GM12878 (cell line): ENCODE measurements around the gene RPL7L1. TPM values are rescaled to one million over a fixed set of nuclear protein-coding genes. Genes with fewer than 3 reads are reported as not detected.
A peak's percentile ranks its signal among the peaks of the same experiment; 100 is the strongest.

Experiments
- ATAC-seq: fragments of 200-7000 bp; cut with Tn5 transposase; 3 replicates; pipeline ENCODE4 v1.9.1; 2020; ENCODE audit warnings: mild to moderate bottlenecking, moderate library complexity
- BruUV-seq: library from RNA; stranded (reverse); fragments of 400-500 nt; replicated peaks from 2 replicates; lab custom pipeline; 2021; lab: Mats Ljungman, UMichigan
- CTCF ChIA-PET: fragments of 300-600 bp; sonication (Branson Sonifier 250); formaldehyde crosslinking; extraction: SDS; loops from one replicate; lab custom pipeline; 2021; ENCODE audit warnings: inconsistent platforms; lab: Yijun Ruan, JAX
- POLR2A ChIA-PET: fragments of 350-600 bp; formaldehyde crosslinking; extraction: SDS; loops from one replicate; lab custom pipeline; 2021; ENCODE audit warnings: inconsistent platforms; lab: Charles Lee
- RAD21 ChIA-PET: fragments of 300-600 bp; sonication (Branson Sonifier 250); formaldehyde crosslinking; loops from one replicate; lab custom pipeline; 2023; ENCODE audit warnings: antibody characterized with exemption; ENCODE audit not compliant: unreplicated experiment; lab: Charles Lee
- SMC1A ChIA-PET: fragments of 300-600 bp; sonication (Branson Sonifier 250); formaldehyde crosslinking; loops from one replicate; lab custom pipeline; 2023; ENCODE audit not compliant: unreplicated experiment, uncharacterized antibody; lab: Charles Lee
- DNase-seq: peaks from one replicate; pipeline ENCODE4 v3.0.0-alpha.2; 2011; ENCODE audit warnings: low read depth, low spot score
- FAIRE-seq: peaks from 3 replicates; lab custom pipeline; 2011; peaks lifted over from hg19 to GRCh38; lab: Jason Lieb, UNC
- H2AFZ ChIP-seq: 2 replicates; pipeline ENCODE4 v1.6.0; 2011; ENCODE audit warnings: low read depth, low read length, control low read depth; ENCODE audit not compliant: control insufficient read depth
- H3K27ac ChIP-seq: 2 replicates; pipeline ENCODE4 v1.5.1; 2011; ENCODE audit warnings: control low read depth; ENCODE audit not compliant: control insufficient read depth, insufficient read depth
- H3K27me3 ChIP-seq, 2 experiments: replicated peaks in 1 of 2; 2 replicates each; pipeline versions ENCODE4 v1.6.0 to v1.6.1; 2011; ENCODE audit warnings: low read length in 1 of 2; ENCODE audit not compliant: control insufficient read depth in 2 of 2, insufficient read depth in 2 of 2
- H3K36me3 ChIP-seq, 2 experiments: 2 replicates each; pipeline ENCODE4 v1.5.1; 2011; ENCODE audit warnings: low read length in 1 of 2; ENCODE audit not compliant: control insufficient read depth in 2 of 2, insufficient read depth in 2 of 2
- H3K4me1 ChIP-seq: 2 replicates; pipeline ENCODE4 v1.6.1; 2011; ENCODE audit warnings: mild to moderate bottlenecking, low read length, moderate library complexity, mixed read lengths; ENCODE audit not compliant: control insufficient read depth, insufficient read depth
- H3K4me2 ChIP-seq: 2 replicates; pipeline ENCODE4 v1.6.0; 2011; ENCODE audit warnings: control low read depth; ENCODE audit not compliant: control insufficient read depth, insufficient read depth
- H3K4me3 ChIP-seq: fragments of 200-600 bp; sonication (generic); 2 replicates; pipeline ENCODE4 v1.5.1; 2016
- H3K79me2 ChIP-seq: 2 replicates; pipeline ENCODE4 v1.6.0; 2011; ENCODE audit warnings: low read length; ENCODE audit not compliant: control insufficient read depth, insufficient read depth
- H3K9ac ChIP-seq: 2 replicates; pipeline ENCODE4 v1.8.0; 2011; ENCODE audit warnings: low read length, control low read depth, mixed read lengths; ENCODE audit not compliant: control insufficient read depth, insufficient read depth
- H3K9me3 ChIP-seq: replicated peaks from 3 replicates; pipeline ENCODE4 v1.5.1; 2011; ENCODE audit warnings: mild to moderate bottlenecking, low read length; ENCODE audit not compliant: control insufficient read depth, insufficient read depth
- H4K20me1 ChIP-seq: 2 replicates; pipeline ENCODE4 v1.6.0; 2011; ENCODE audit not compliant: control insufficient read depth, insufficient read depth
- BCL3 ChIP-seq: IDR thresholded peaks from 2 replicates; pipeline ENCODE4 v1.6.1; 2011; ENCODE audit warnings: borderline replicate concordance, low read depth, mild to moderate bottlenecking, moderate library complexity, low read length; ENCODE audit not compliant: insufficient read depth, poor library complexity, severe bottlenecking
- BHLHE40 ChIP-seq, 2 experiments: fragments of 450-650 bp in 1 of 2; IDR thresholded peaks; 2 replicates each; pipeline ENCODE4 v1.6.1; 2011 to 2017; ENCODE audit warnings: low read depth in 2 of 2, borderline replicate concordance in 1 of 2, improper control_type of control experiment in 1 of 2, low read length in 1 of 2, mild to moderate bottlenecking in 1 of 2
- GABPA ChIP-seq: IDR thresholded peaks from 2 replicates; pipeline ENCODE4 v1.6.1; 2014; ENCODE audit warnings: antibody characterized with exemption, low read depth, mild to moderate bottlenecking, inconsistent platforms
- HDAC6 ChIP-seq: fragments of 200-600 bp; sonication (generic); IDR thresholded peaks from one replicate; pipeline ENCODE4 v1.8.0; 2017; ENCODE audit warnings: antibody characterized with exemption; ENCODE audit not compliant: unreplicated experiment
- RUNX3 ChIP-seq: IDR thresholded peaks from 2 replicates; pipeline ENCODE4 v1.6.1; 2012; ENCODE audit warnings: low read length, inconsistent platforms
- SMARCA5 ChIP-seq: fragments of 450-650 bp; IDR thresholded peaks from 2 replicates; pipeline ENCODE4 v1.6.1; 2017; ENCODE audit warnings: mild to moderate bottlenecking
- STAT1 ChIP-seq: fragments of 450-650 bp; conservative IDR thresholded peaks from 2 replicates; pipeline ENCODE4 v1.6.1; 2014; ENCODE audit warnings: antibody characterized with exemption, mild to moderate bottlenecking
- SUZ12 ChIP-seq: fragments of 200-600 bp; sonication (generic); IDR thresholded peaks from one replicate; pipeline ENCODE4 v1.6.1; 2018; ENCODE audit warnings: antibody characterized with exemption, mild to moderate bottlenecking; ENCODE audit not compliant: unreplicated experiment
- TAF1 ChIP-seq: IDR thresholded peaks from 2 replicates; pipeline ENCODE4 v1.6.1; 2011; ENCODE audit warnings: mild to moderate bottlenecking, low read depth, low read length, borderline replicate concordance
- TARDBP ChIP-seq: IDR thresholded peaks from 2 replicates; pipeline ENCODE4 v1.6.1; 2016; ENCODE audit warnings: borderline replicate concordance
- TCF7 ChIP-seq: IDR thresholded peaks from 2 replicates; pipeline ENCODE4 v1.6.1; 2014; ENCODE audit warnings: antibody characterized with exemption, borderline replicate concordance
- YY1 ChIP-seq: IDR thresholded peaks from 2 replicates; pipeline ENCODE4 v1.6.1; 2011; ENCODE audit warnings: low read depth, mild to moderate bottlenecking, low read length
- ZBTB40 ChIP-seq: fragments of 450-650 bp; IDR thresholded peaks from 2 replicates; pipeline ENCODE4 v1.6.1; 2016; ENCODE audit warnings: mild to moderate bottlenecking, moderate library complexity, borderline replicate concordance
- ZNF207 ChIP-seq: fragments of 450-650 bp; IDR thresholded peaks from 2 replicates; pipeline ENCODE4 v1.6.1; 2014; ENCODE audit warnings: antibody characterized with exemption, mild to moderate bottlenecking, borderline replicate concordance
- ZNF622 ChIP-seq: fragments of 450-650 bp; IDR thresholded peaks from 2 replicates; pipeline ENCODE4 v1.6.1; 2017; ENCODE audit warnings: mild to moderate bottlenecking, inconsistent platforms
- WGBS: methylation state at CpG from one replicate; pipeline ENCODE4 v1.1.6; 2016; ENCODE audit warnings: low lambda C conversion rate; ENCODE audit not compliant: insufficient replicate concordance, insufficient coverage; ENCODE audit errors: missing lambda C conversion rate; 5-methylcytosine and 5-hydroxymethylcytosine counted together
- in situ Hi-C: fragments of 300-500 bp; cut with MboI; formaldehyde crosslinking; loops from 9 replicates; pipeline ENCODE4 v1.14.3; 2018; ENCODE audit warnings: mixed read lengths
- intact Hi-C: fragments of 100-400 bp; cut with micrococcal nuclease; formaldehyde crosslinking; loops from one replicate; pipeline ENCODE4 v1.14.2; 2022; ENCODE audit not compliant: unreplicated experiment
- polyA plus RNA-seq, 11 experiments: library from polyadenylated mRNA; depleted of rRNA in 4 of 11; unstranded in 6 of 11; stranded (reverse) in 5 of 11; fragments of >200 nt; fragmentation: Nextera tagmentation in 4 of 11; fragmentation: Illumina TruSeq in 1 of 11; extraction: Ambion mirVana in 4 of 11; extraction: Trizol in 1 of 11; gene quantifications; 1 replicate in 1 of 11; 2 replicates in 10 of 11; pipeline versions ENCODE4 v1.2.1 to v1.2.3, GENCODE V29; 2011 to 2016; ENCODE audit warnings: inconsistent platforms in 2 of 11, missing spikeins in 2 of 11, low read depth in 1 of 11
- total RNA-seq, 4 experiments: library from RNA; depleted of rRNA in 3 of 4; stranded (reverse); fragments of >200 nt in 3 of 4; fragmentation: Illumina TruSeq in 1 of 4; extraction: Trizol in 1 of 4; gene quantifications; 2 replicates each; pipeline versions ENCODE4 v1.2.1 to v1.2.3, GENCODE V29; 2013 to 2021

RPL7L1 gene
- total and polyA plus RNA-seq, 10 of the 15 experiments (the other 5 are each of a cell fraction or from before 2014, with no cell fraction given) = 54.1 to 154 (median 104) TPM

- Histone ChIP-seq H3K36me3 (peaks cover 7 to 10% of the 10 kb centered on the region in 2 experiments), H3K4me1 (peaks cover 15% of the 10 kb centered on the region), H3K79me2 (peaks cover 4% of the 10 kb centered on the region; the same call in 1 of the 2 replicates), H2AFZ (no peak overlapping the region), H3K9ac (peak overlapping the region; percentile 97), H4K20me1 (no peaks in the 10 kb centered on the region), H3K9me3 (no peaks in the 10 kb centered on the region), H3K27ac (peak overlapping the region; percentile 88), H3K4me2 (peak overlapping the region; percentile 83), H3K4me3 (peak overlapping the region; percentile 85), H3K27me3 (no peaks in the 10 kb centered on the region)
- in situ Hi-C loops = no loop called here
- 49% methylated on average over 4 of the region's 4 CpGs for WGBS
- ATAC-seq (peak; percentile 12), FAIRE-seq (no peak), DNase-seq (no peak)
- SMC1A ChIA-PET = interaction anchor here (2.3 kb wide), 1 partner anchor 10 kb away, joined by 9 read pairs; the partner anchor contains the start of gene RPL7L1
- intact Hi-C loops = loop anchor here (2.0 to 5.0 kb wide), 2 partner anchors 108 to 143 kb away; partner anchors contain the start of genes BICRAL and TBCC
- POLR2A ChIA-PET = interaction anchor here (0.9 to 2.3 kb wide), 2 partner anchors 10 to 144 kb away, joined by 4 to 16 read pairs; partner anchors contain the start of genes RPL7L1 and TBCC
- CTCF ChIA-PET = no interaction called here
- no TSS peak for BruUV-seq
- RAD21 ChIA-PET = no interaction called here
- TF ChIP-seq HDAC6 (no peak), STAT1 (no peak), YY1 (no peak), TAF1 (no peak), BHLHE40 (IDR thresholded peaks at IDR 0.05; ENCODE audit: borderline replicate concordance in 1 of 2, low read depth in 2 of 2, low read length in 1 of 2) (no peak), ZBTB40 (no peak), ZNF622 (no peak), TCF7 (no peak), ZNF207 (no peak), RUNX3 (no peak), BCL3 (no peak), GABPA (no peak), SUZ12 (no peak), SMARCA5 (no peak), TARDBP (no peak)
These were observed 10.4 kb downstream of the RPL7L1 start for GRCh38 chr6:42889815-42890214.
